Endothelial cell of umbilical vein (primary cell): ENCODE data around the gene TTC9B. TPM values are rescaled to one million over a fixed set of nuclear protein-coding genes. Genes with fewer than 3 reads are reported as not detected.

Experiments used
- BruUV-seq: library from RNA; stranded (reverse); fragments of 400-500 nt; replicated peaks from 2 replicates; lab custom pipeline; 2021; lab: Mats Ljungman, UMichigan
- CTCF ChIA-PET: fragments of 300-600, 350-600 bp; sonication (Branson Sonifier 250); formaldehyde crosslinking; loops from one replicate; lab custom pipeline; 2021; ENCODE audit warnings: antibody characterized with exemption, inconsistent platforms; lab: Charles Lee
- POLR2A ChIA-PET: fragments of 300-600, 350-600 bp; sonication (Branson Sonifier 250); formaldehyde crosslinking; loops from one replicate; lab custom pipeline; 2021; ENCODE audit warnings: antibody characterized with exemption, inconsistent platforms; lab: Charles Lee
- DNase-seq: peaks from one replicate; pipeline ENCODE4 v3.0.0-alpha.2; 2011; ENCODE audit warnings: low read depth, low spot score
- FAIRE-seq: peaks from 2 replicates; lab custom pipeline; 2011; peaks lifted over from hg19 to GRCh38; lab: Jason Lieb, UNC
- H2AFZ ChIP-seq: 2 replicates; pipeline ENCODE4 v1.6.0; 2012; ENCODE audit warnings: low read depth, low read length, control low read depth, inconsistent platforms
- H3K27ac ChIP-seq: 2 replicates; pipeline ENCODE4 v1.5.1; 2011; ENCODE audit warnings: low read depth, mild to moderate bottlenecking, control low read depth, low read length, moderate library complexity; ENCODE audit not compliant: insufficient read depth
- H3K27me3 ChIP-seq, 2 experiments: 2 replicates each; pipeline versions ENCODE4 v1.6.0 to v1.6.1; 2011; ENCODE audit warnings: low read length in 2 of 2, mixed read lengths in 1 of 2; ENCODE audit not compliant: control insufficient read depth in 2 of 2, insufficient read depth in 2 of 2
- H3K36me3 ChIP-seq, 2 experiments: 2 replicates in 1 of 2; 3 replicates in 1 of 2; pipeline ENCODE4 v1.5.1; 2011; ENCODE audit warnings: low read length in 2 of 2, mild to moderate bottlenecking in 1 of 2, moderate library complexity in 1 of 2; ENCODE audit not compliant: control insufficient read depth in 2 of 2, insufficient read depth in 2 of 2; ENCODE audit errors: extremely low read depth in 1 of 2
- H3K4me1 ChIP-seq: 3 replicates; pipeline ENCODE4 v1.5.1; 2011; ENCODE audit warnings: mild to moderate bottlenecking, low read length; ENCODE audit not compliant: control insufficient read depth, insufficient read depth; ENCODE audit errors: extremely low read depth
- H3K4me2 ChIP-seq: 2 replicates; pipeline ENCODE4 v1.6.1; 2011; ENCODE audit warnings: low read length, control low read depth, mixed read lengths; ENCODE audit not compliant: insufficient read depth
- H3K4me3 ChIP-seq, 3 experiments: fragments of 200-600 bp in 1 of 3; sonication (generic), shearing (Covaris generic) in 1 of 3; replicated peaks in 1 of 3; 2 replicates each; pipeline ENCODE4 v1.5.1; 2011 to 2016; ENCODE audit warnings: control low read depth in 3 of 3, low read length in 3 of 3, mild to moderate bottlenecking in 2 of 3, inconsistent platforms in 1 of 3, low read depth in 1 of 3, moderate library complexity in 1 of 3; ENCODE audit not compliant: insufficient read depth in 1 of 3
- H3K79me2 ChIP-seq: 2 replicates; pipeline ENCODE4 v1.6.0; 2012; ENCODE audit warnings: low read length, inconsistent platforms; ENCODE audit not compliant: control insufficient read depth, insufficient read depth
- H3K9ac ChIP-seq: replicated peaks from 2 replicates; pipeline ENCODE3; 2011; ENCODE audit warnings: low read length, control low read depth; ENCODE audit not compliant: insufficient read depth; ENCODE audit errors: extremely low read depth
- H3K9me1 ChIP-seq: replicated peaks from 3 replicates; pipeline ENCODE4 v1.6.0; 2011; ENCODE audit warnings: mild to moderate bottlenecking, low read length; ENCODE audit not compliant: control insufficient read depth, insufficient read depth; ENCODE audit errors: extremely low read depth
- H3K9me3 ChIP-seq: replicated peaks from 2 replicates; pipeline ENCODE4 v1.5.1; 2012; ENCODE audit warnings: low read length, inconsistent platforms; ENCODE audit not compliant: control insufficient read depth, insufficient read depth
- H4K20me1 ChIP-seq: replicated peaks from 2 replicates; pipeline ENCODE3; 2011; ENCODE audit warnings: mild to moderate bottlenecking, low read length; ENCODE audit not compliant: control insufficient read depth, insufficient read depth; ENCODE audit errors: extremely low read depth
- CTCF ChIP-seq, 2 donors: IDR thresholded peaks; 1 replicate in 1 of 2; 2 replicates in 1 of 2; pipeline ENCODE4 v1.5.1; 2011; ENCODE audit warnings: low read length in 2 of 2, mild to moderate bottlenecking in 2 of 2, moderate library complexity in 2 of 2, control low read depth in 1 of 2, inconsistent platforms in 1 of 2, low read depth in 1 of 2; ENCODE audit not compliant: insufficient read depth in 1 of 2; ENCODE audit errors: extremely low read depth in 1 of 2
- EZH2 ChIP-seq: IDR thresholded peaks from 2 replicates; pipeline ENCODE4 v1.6.1; 2012; ENCODE audit warnings: borderline replicate concordance, low read depth, mild to moderate bottlenecking, moderate library complexity, low read length, inconsistent platforms; ENCODE audit not compliant: severe bottlenecking
- FOS ChIP-seq: IDR thresholded peaks from 2 replicates; pipeline ENCODE4 v1.6.1; 2011; ENCODE audit warnings: mild to moderate bottlenecking, low read length, moderate library complexity, borderline replicate concordance; ENCODE audit not compliant: insufficient read depth
- GATA2 ChIP-seq: IDR thresholded peaks from 2 replicates; pipeline ENCODE4 v1.7.0; 2011; ENCODE audit warnings: low read depth, mild to moderate bottlenecking, moderate library complexity, mixed read lengths, low read length; ENCODE audit not compliant: insufficient read length, insufficient read depth
- JUN ChIP-seq: IDR thresholded peaks from 2 replicates; pipeline ENCODE4 v1.6.1; 2011; ENCODE audit warnings: borderline replicate concordance, low read depth; ENCODE audit not compliant: insufficient read length, insufficient read depth
- MAX ChIP-seq: IDR thresholded peaks from 2 replicates; pipeline ENCODE4 v1.6.1; 2011; ENCODE audit not compliant: insufficient read depth, insufficient read length
- MYC ChIP-seq: IDR thresholded peaks from one replicate; pipeline ENCODE4 v1.6.1; 2011; ENCODE audit warnings: mild to moderate bottlenecking, low read depth, low read length
- POLR2A ChIP-seq: IDR thresholded peaks from 2 replicates; pipeline ENCODE4 v1.6.1; 2012; ENCODE audit warnings: low read depth, mild to moderate bottlenecking, control low read depth, low read length
- POLR2AphosphoS5 ChIP-seq: IDR thresholded peaks from 2 replicates; pipeline ENCODE4 v1.6.1; 2012; ENCODE audit warnings: low read depth, mild to moderate bottlenecking, control low read depth, low read length, moderate library complexity; ENCODE audit not compliant: insufficient read depth
- dilution Hi-C: fragments of 300-500 bp; cut with MboI; formaldehyde crosslinking; loops from one replicate; pipeline ENCODE4 v1.15.0; 2019; ENCODE audit warnings: low sequenced_read_pairs; ENCODE audit not compliant: extremely low pct_ligation_motif_present
- intact Hi-C: fragments of 100-400 bp; cut with micrococcal nuclease; formaldehyde crosslinking; loops from one replicate; pipeline ENCODE4 v1.10.0; 2022
- polyA plus RNA-seq, 4 experiments: library from polyadenylated mRNA; depleted of rRNA in 3 of 4; stranded (reverse) in 3 of 4; unstranded in 1 of 4; fragments of >200 nt; gene quantifications; 2 replicates each; pipeline versions ENCODE4 v1.2.1 to v1.2.3, GENCODE V29; 2011 to 2012; ENCODE audit warnings: missing spikeins in 1 of 4
- total RNA-seq: library from RNA; stranded (reverse); gene quantifications from 2 replicates; pipeline ENCODE4 v1.2.3, GENCODE V29; 2021

The TTC9B gene
- total and polyA plus RNA-seq, 2 donors (not counting 3 experiments of a cell fraction or from before 2014, with no cell fraction given): not detected

DNA sequence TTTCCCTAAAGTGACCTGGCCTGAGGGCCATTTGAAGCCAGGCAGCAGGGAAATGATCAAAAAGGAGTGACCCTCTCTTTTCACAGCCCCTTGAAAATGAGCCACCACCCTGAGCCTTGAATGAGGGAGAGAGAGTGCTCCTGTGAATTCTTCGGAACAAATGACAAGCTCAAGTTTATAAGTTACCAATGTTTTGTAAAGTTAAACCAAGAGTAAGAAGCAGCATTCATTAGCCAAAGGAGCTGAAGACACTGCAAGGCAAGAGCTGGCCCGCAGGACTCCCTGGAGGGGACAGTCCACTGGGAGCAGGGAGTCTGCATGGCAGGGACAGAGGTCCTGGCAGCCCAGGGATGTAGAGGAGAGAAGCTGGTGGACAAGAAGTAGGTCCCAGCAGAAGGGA, 25.0 kb upstream of the TTC9B start:
- no peak overlapping the region for H2AFZ ChIP-seq
- peaks cover 16% of the 10 kb centered on the region for H3K4me1 ChIP-seq
- no peak overlapping the region for H3K27ac ChIP-seq
- H3K9me3 ChIP-seq: no peaks in the 10 kb centered on the region
- H4K20me1 ChIP-seq: no peaks in the 10 kb centered on the region
- no peak overlapping the region for H3K4me3 ChIP-seq
- POLR2A ChIA-PET: no interaction called here
- no peak overlapping the region for H3K4me2 ChIP-seq
- FAIRE-seq: no peak
- peaks cover 5% of the 10 kb centered on the region for H3K79me2 ChIP-seq
- dilution Hi-C loops: no loop called here
- peaks cover 4 to 15% of the 10 kb centered on the region in 2 experiments for H3K36me3 ChIP-seq
- intact Hi-C loops: loop anchor here (2.0 kb wide), 1 partner anchor 42 kb away; the partner anchor contains the start of gene AKT2
- TF ChIP-seq EZH2 (no peak), FOS (no peak), MYC (no peak), POLR2AphosphoS5 (no peak)
- CTCF ChIA-PET: interaction anchor here (1.0 kb wide), 1 partner anchor 62 kb away, joined by 3 read pairs; no protein-coding TSS in a partner anchor
- H3K9me1 ChIP-seq: no peaks in the 10 kb centered on the region
- H3K27me3 ChIP-seq: no peaks in the 10 kb centered on the region
- BruUV-seq: no TSS peak
- DNase-seq: no peak
- no peak overlapping the region for H3K9ac ChIP-seq

DNA sequence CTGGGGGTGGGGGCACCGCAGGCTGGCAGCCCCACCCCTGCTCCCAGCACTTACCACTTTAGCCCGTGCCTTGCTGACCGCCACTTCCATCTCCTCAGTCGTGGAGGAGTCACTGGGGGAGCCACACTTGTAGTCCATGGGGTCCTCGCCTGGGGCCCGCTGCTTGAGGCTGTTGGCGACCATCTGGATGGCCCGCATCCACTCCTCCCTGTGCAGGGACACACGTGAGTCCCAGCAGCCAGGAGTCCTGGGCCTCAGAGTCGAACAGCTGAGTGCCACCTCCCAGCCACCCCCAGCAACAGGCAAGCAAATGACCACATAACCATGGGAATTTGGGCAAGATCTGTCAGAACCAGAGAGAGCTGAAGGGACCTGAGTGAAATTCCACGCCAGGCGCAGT, 24.3 kb upstream of the TTC9B start:
- Histone ChIP-seq H3K36me3 (peaks cover 4 to 20% of the 10 kb centered on the region in 2 experiments), H3K9me3 (no peaks in the 10 kb centered on the region), H3K9ac (no peak overlapping the region), H3K4me2 (peak overlapping the region; percentile 43), H3K27ac (peak overlapping the region; percentile 60), H3K79me2 (peaks cover 4% of the 10 kb centered on the region), H4K20me1 (no peaks in the 10 kb centered on the region), H3K4me3 (no peak overlapping the region), H3K4me1 (peaks cover 16% of the 10 kb centered on the region), H3K9me1 (no peaks in the 10 kb centered on the region), H2AFZ (no peak overlapping the region), H3K27me3 (no peaks in the 10 kb centered on the region)
- TF ChIP-seq FOS: no peak
- no peak for TF ChIP-seq JUN
- no peak for TF ChIP-seq MAX
- no peak for TF ChIP-seq POLR2A
- no peak for TF ChIP-seq EZH2
- TF ChIP-seq GATA2: no peak
- TF ChIP-seq CTCF (IDR thresholded peaks at IDR 0.05; ENCODE audit: extremely low read depth in 1 of 2, insufficient read depth in 1 of 2, low read depth in 1 of 2, low read length in 2 of 2): no peak
- no peak for TF ChIP-seq POLR2AphosphoS5
- TF ChIP-seq MYC: no peak
- POLR2A ChIA-PET: no interaction called here
- dilution Hi-C loops: no loop called here
- BruUV-seq: no TSS peak
- FAIRE-seq (no peak), DNase-seq (no peak)
- CTCF ChIA-PET: no interaction called here
- intact Hi-C loops: loop anchor here (2.0 kb wide), 1 partner anchor 42 kb away; the partner anchor contains the start of gene AKT2
